HepG2 (cell line): ENCODE measurements around the gene ZNF324B. TPM values are rescaled to one million over a fixed set of nuclear protein-coding genes. Genes with fewer than 3 reads are reported as not detected.

Experiments
- ARHGAP35 ChIP-seq: sonication (generic); formaldehyde crosslinking; IDR thresholded peaks from 2 replicates; pipeline ENCODE4 v1.9.0; 2022; ENCODE audit warnings: mild to moderate bottlenecking, inconsistent platforms, moderate library complexity, missing genetic modification reagents, borderline replicate concordance
- ATAD3A ChIP-seq: sonication (generic); formaldehyde crosslinking; IDR thresholded peaks from 2 replicates; pipeline ENCODE4 v1.4.0; 2020; ENCODE audit warnings: missing genetic modification reagents
- FOXK2 ChIP-seq: fragments of 450-650 bp; IDR thresholded peaks from 2 replicates; pipeline ENCODE4 v1.6.1; 2016
- MTA1 ChIP-seq: sonication (generic); formaldehyde crosslinking; IDR thresholded peaks from 2 replicates; pipeline ENCODE4 v1.4.0; 2020; ENCODE audit warnings: missing genetic modification reagents, mild to moderate bottlenecking, borderline replicate concordance
- NFKB2 ChIP-seq: sonication (generic); formaldehyde crosslinking; IDR thresholded peaks from 2 replicates; pipeline ENCODE4 v1.4.0; 2020; ENCODE audit warnings: missing genetic modification reagents, borderline replicate concordance
- SP140L ChIP-seq: sonication (generic); formaldehyde crosslinking; IDR thresholded peaks from 2 replicates; pipeline ENCODE4 v1.4.0; 2020; ENCODE audit warnings: missing genetic modification reagents, borderline replicate concordance
- THRA ChIP-seq: sonication (generic); formaldehyde crosslinking; IDR thresholded peaks from 2 replicates; pipeline ENCODE4 v1.4.0; 2020; ENCODE audit warnings: missing genetic modification reagents, borderline replicate concordance
- TRIM24 ChIP-seq: sonication (generic); formaldehyde crosslinking; IDR thresholded peaks from 2 replicates; pipeline ENCODE4 v1.8.0; 2022; ENCODE audit warnings: mild to moderate bottlenecking, missing genetic modification reagents
- YEATS2 ChIP-seq: sonication (generic); formaldehyde crosslinking; IDR thresholded peaks from 2 replicates; pipeline ENCODE4 v1.4.0; 2020; ENCODE audit warnings: missing genetic modification reagents, borderline replicate concordance
- ZBTB3 ChIP-seq: sonication (generic); formaldehyde crosslinking; IDR thresholded peaks from 2 replicates; pipeline ENCODE4 v1.4.0; 2020; ENCODE audit warnings: low read depth, mild to moderate bottlenecking, moderate library complexity, missing genetic modification reagents, borderline replicate concordance
- ZBTB40 ChIP-seq, 2 experiments: fragments of 450-650 bp in 1 of 2; sonication (generic) in 1 of 2; formaldehyde crosslinking in 1 of 2; IDR thresholded peaks; 2 replicates each; pipeline versions ENCODE4 v1.6.1 to v1.8.0; 2016 to 2022; ENCODE audit warnings: antibody characterized with exemption in 1 of 2, mild to moderate bottlenecking in 1 of 2, missing genetic modification reagents in 1 of 2
- ZC3H13 ChIP-seq: sonication (generic); formaldehyde crosslinking; IDR thresholded peaks from 2 replicates; pipeline ENCODE4 v1.8.1; 2023; ENCODE audit warnings: mild to moderate bottlenecking, missing genetic modification reagents, moderate library complexity
- ZIK1 ChIP-seq: sonication (generic); formaldehyde crosslinking; IDR thresholded peaks from 2 replicates; pipeline ENCODE4 v1.5.0; 2020; ENCODE audit warnings: mild to moderate bottlenecking, low read depth, missing genetic modification reagents, borderline replicate concordance
- ZNF567 ChIP-seq: sonication (generic); formaldehyde crosslinking; IDR thresholded peaks from 2 replicates; pipeline ENCODE4 v1.8.1; 2023; ENCODE audit warnings: mild to moderate bottlenecking, missing genetic modification reagents, borderline replicate concordance
- polyA plus RNA-seq, 8 experiments: library from polyadenylated mRNA; depleted of rRNA in 3 of 8; stranded (reverse) in 7 of 8; unstranded in 1 of 8; fragments of >200 nt; fragmentation: Illumina TruSeq in 4 of 8; extraction: Trizol in 4 of 8; gene quantifications; 2 replicates each; pipeline versions ENCODE4 v1.2.1 to v1.2.3, GENCODE V29; 2011 to 2016; ENCODE audit warnings: low read depth in 4 of 8, missing spikeins in 1 of 8, mixed read lengths in 1 of 8; ENCODE audit not compliant: insufficient read depth in 1 of 8
- total RNA-seq, 5 experiments: library from RNA; depleted of rRNA; stranded (reverse); fragments of >200 nt; fragmentation: Illumina TruSeq; extraction: Trizol; gene quantifications; 2 replicates each; pipeline ENCODE4 v1.2.3, GENCODE V29; 2016; ENCODE audit warnings: low read depth in 1 of 5
- TF ChIP-seq, protein P1 (sequence below): sonication (generic); formaldehyde crosslinking; IDR thresholded peaks from 2 replicates; pipeline ENCODE4 v1.8.0; 2022; ENCODE audit warnings: mild to moderate bottlenecking, missing genetic modification reagents, moderate library complexity

Gene ZNF324B
- total and polyA plus RNA-seq, 2 of the 13 experiments (the other 11 are each of a cell fraction or from before 2014, with no cell fraction given) = 0.53 to 3.0 TPM

DNA sequence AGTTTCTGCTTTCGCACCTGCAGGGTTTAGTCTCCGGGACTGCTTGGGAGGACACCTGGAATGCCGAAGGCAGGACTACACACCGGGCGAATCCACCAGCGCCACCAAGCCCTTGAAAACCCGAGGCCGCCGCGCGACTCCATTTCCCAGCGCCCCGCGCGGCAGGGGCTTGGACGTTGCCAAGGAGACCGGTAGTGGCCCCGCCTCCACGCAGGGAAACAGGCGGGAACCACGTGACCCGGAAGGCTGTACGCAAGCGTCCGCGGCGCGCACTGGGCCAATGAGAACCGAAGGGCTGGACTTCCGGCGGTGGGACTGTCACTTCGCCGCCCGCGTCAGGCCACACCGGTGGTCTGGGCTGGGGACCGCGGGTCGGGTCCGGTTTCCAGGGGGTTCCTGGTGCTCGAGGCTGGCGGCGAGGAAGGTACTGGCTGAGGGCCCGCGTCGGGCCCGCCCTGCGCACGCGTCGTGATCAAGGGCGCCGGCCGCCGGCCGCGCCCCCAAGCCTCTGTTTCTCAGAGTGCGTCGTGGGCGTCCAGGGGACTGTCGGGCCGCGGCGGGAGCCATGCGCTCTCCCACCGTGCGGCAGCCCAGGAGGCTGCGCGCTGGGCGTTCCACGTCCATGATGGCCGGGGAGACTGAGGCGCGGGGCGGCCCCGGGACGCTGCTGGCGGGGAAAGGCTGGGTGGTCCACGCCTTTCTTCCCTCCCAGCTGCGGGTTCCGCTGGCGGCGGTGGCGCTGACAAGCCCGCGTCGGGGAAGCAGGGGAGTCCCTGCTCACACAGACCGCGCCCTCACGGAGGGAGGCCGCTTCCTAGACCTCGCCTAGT, 15.6 kb downstream of the ZNF324B start, which contains the start of gene ZNF324 (continued):
- TF ChIP-seq ZBTB40 (IDR thresholded peaks at IDR 0.05) (no peak), ZBTB40 (CRISPR knock-in tag; IDR thresholded peaks at IDR 0.05) (peak; percentile 40; the same call in 1 of the 2 replicates), MTA1 (CRISPR knock-in tag) (no peak), ZNF567 (CRISPR knock-in tag) (no peak), ZIK1 (no peak), THRA (CRISPR knock-in tag) (no peak; the same call in 1 of the 2 replicates), FOXK2 (peak; percentile 90), ZBTB3 (no peak), SP140L (no peak), NFKB2 (peak; percentile 60; the same call in 1 of the 2 replicates), YEATS2 (peak; percentile 51; the same call in 1 of the 2 replicates), ZC3H13 (no peak), ATAD3A (no peak), TRIM24 (no peak), ARHGAP35 (CRISPR knock-in tag) (no peak; the same call in 1 of the 2 replicates)
- TF ChIP-seq, protein P1, sequence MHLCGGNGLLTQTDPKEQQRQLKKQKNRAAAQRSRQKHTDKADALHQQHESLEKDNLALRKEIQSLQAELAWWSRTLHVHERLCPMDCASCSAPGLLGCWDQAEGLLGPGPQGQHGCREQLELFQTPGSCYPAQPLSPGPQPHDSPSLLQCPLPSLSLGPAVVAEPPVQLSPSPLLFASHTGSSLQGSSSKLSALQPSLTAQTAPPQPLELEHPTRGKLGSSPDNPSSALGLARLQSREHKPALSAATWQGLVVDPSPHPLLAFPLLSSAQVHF (CRISPR knock-in tag) = no peak
